ENCODE results near the gene FOLR3.

DNA sequence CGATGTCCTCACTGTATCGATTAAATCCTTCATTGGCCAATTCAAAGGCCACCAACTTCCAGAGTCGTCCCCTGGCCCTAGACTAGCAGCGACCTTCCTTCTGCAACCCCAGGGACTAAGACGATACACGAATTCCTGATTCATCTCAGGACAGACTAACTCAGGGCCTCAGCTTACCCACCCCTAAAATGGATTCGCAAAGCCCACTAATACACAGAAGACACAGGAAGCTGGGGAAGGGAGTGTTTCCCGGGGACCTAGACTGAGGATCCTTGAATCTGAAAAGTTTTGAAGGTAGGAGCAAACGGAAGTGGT lies 32.9 kb upstream of the FOLR3 start:
- TF ChIP-seq CTCF (IDR thresholded peaks at IDR 0.05; ENCODE audit: low read depth, low read length): no peak
- no peak for TF ChIP-seq POLR2A (IDR thresholded peaks at IDR 0.05; ENCODE audit: extremely low read depth, insufficient read length)
- no peak for TF ChIP-seq MAX (IDR thresholded peaks at IDR 0.05; ENCODE audit: low read depth, low read length)
- TF ChIP-seq MYC (IDR thresholded peaks at IDR 0.05; ENCODE audit: low read depth, low read length): peak; percentile 39; the same call in 1 of the 2 replicates

Data from NB4 (cell line).